Measurements from ENCODE around the gene STAC3.

Gene STAC3

GRCh38 chr12:57210461-57210860 lies 40.5 kb downstream of the STAC3 start:
- no peak for DNase-seq (ENCODE audit: low spot score)

- no peak for DNase-seq (ENCODE audit: low spot score)
Measured at GRCh38 chr12:57209916-57210315, 41.1 kb downstream of the STAC3 start.

GRCh38 chr12:57208631-57209282 lies 42.2 kb downstream of the STAC3 start:
- no peak for DNase-seq (ENCODE audit: low spot score)

GRCh38 chr12:57207731-57208630 lies 43.0 kb downstream of the STAC3 start:
- DNase-seq (ENCODE audit: low spot score), result no peak

- no peak for DNase-seq (ENCODE audit: low spot score)
Measured at GRCh38 chr12:57205931-57206330, 45.1 kb downstream of the STAC3 start.

- DNase-seq (ENCODE audit: low spot score), result no peak
Measured at GRCh38 chr12:57205186-57205585, 45.8 kb downstream of the STAC3 start.

DNA sequence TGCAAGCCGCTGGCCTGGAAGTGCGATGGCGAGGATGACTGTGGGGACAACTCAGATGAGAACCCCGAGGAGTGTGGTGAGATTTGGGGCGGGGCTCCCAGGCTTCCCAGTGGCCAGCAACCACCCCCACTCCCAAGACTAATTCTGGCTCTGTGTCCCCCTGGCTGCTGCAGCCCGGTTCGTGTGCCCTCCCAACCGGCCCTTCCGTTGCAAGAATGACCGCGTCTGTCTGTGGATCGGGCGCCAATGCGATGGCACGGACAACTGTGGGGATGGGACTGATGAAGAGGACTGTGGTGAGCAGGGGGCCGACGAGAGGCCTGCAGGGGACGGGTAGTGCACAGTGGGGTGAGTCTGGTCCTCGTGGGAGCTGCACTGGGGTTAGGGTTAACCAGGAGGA lies 46.5 kb downstream of the STAC3 start:
- no peak for DNase-seq (ENCODE audit: low spot score)

DNA sequence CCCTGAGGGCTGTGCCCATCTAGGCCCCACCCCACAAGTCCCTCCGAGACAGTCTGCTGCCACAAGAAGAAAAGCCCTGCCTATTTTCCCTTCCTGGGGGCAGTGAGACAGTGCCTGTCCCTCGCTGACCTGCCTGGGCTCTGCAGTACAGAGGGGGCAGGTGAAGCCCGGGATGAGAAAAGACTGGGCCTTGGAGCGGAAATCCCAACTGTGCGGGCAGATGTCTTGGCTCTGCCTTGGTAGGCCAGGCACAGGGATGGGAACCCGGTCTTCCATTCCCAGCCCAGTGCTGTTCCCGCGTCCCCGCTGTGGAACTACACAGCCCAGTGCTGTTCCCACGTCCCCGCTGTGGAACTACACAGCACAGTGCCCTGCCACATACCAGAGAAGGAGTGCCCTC lies 47.2 kb downstream of the STAC3 start:
- DNase-seq (ENCODE audit: low spot score), result no peak

DNA sequence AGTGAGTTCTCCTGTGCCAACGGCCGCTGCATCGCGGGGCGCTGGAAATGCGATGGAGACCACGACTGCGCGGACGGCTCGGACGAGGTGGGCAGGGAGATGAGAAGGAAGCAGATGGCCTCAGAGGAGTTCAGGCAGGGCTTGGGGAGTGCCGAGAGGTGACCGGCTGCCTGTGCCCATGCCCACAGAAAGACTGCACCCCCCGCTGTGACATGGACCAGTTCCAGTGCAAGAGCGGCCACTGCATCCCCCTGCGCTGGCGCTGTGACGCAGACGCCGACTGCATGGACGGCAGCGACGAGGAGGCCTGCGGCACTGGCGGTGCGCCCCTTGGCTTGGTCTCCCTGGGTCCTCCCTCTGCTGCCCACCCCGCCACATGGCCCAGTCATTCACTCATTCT lies 47.8 kb downstream of the STAC3 start:
- DNase-seq (ENCODE audit: low spot score), result no peak

DNA sequence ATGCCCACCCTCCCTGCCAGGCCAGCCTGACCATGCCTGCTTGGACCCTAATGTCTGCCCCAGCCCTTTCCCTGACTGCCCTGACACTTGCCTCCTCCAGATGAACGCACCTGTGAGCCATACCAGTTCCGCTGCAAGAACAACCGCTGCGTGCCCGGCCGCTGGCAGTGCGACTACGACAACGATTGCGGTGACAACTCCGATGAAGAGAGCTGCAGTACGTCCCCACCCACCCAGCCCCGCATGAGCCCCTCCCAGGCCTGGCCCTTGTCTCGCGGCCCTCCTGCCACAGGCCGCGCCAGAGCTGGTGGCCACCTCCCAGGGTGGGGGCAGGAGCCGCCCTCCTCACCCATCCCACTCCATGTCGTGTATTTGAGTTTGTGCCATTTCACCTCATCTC lies 48.7 kb downstream of the STAC3 start:
- no peak for DNase-seq (ENCODE audit: low spot score)

- DNase-seq (ENCODE audit: low spot score), result no peak
Measured at GRCh38 chr12:57201631-57202030, 49.4 kb downstream of the STAC3 start.

- no peak for DNase-seq (ENCODE audit: low spot score)
Measured at GRCh38 chr12:57201219-57201618, 49.8 kb downstream of the STAC3 start.

GRCh38 chr12:57200497-57200896 lies 50.5 kb downstream of the STAC3 start:
- DNase-seq (ENCODE audit: low spot score), result no peak

DNA sequence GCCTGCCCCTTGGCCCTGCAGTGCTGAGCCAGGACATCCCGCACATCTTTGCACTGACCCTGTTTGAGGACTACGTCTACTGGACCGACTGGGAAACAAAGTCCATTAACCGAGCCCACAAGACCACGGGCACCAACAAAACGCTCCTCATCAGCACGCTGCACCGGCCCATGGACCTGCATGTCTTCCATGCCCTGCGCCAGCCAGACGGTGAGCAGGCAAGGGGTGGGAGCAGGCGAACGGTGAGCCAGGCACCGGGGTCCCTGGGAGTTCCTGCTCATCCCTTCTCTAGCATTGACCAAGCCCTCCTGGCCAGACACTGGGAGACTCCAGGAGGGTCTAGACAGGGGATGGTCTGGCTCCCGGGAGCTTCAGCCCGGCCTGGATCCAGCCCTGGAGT lies 51.8 kb downstream of the STAC3 start:
- DNase-seq (ENCODE audit: low spot score), result no peak

DNA sequence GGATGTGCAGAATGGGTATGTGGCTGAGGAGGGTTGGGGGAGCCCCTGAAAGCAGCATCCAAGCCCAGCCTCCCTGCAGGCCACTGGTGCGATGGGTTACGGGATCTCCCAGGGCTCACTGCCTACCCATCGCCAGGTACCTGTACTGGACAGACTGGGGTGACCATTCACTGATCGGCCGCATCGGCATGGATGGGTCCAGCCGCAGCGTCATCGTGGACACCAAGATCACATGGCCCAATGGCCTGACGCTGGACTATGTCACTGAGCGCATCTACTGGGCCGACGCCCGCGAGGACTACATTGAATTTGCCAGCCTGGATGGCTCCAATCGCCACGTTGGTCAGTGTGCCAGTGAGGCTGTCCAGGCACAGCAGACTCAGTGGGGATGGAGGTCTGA lies 52.7 kb downstream of the STAC3 start:
- no peak for DNase-seq (ENCODE audit: low spot score)

- DNase-seq (ENCODE audit: low spot score), result no peak
Measured at GRCh38 chr12:57196956-57197355, 54.0 kb downstream of the STAC3 start.

- DNase-seq (ENCODE audit: low spot score), result no peak
Measured at GRCh38 chr12:57196439-57196838, 54.5 kb downstream of the STAC3 start.

DNA sequence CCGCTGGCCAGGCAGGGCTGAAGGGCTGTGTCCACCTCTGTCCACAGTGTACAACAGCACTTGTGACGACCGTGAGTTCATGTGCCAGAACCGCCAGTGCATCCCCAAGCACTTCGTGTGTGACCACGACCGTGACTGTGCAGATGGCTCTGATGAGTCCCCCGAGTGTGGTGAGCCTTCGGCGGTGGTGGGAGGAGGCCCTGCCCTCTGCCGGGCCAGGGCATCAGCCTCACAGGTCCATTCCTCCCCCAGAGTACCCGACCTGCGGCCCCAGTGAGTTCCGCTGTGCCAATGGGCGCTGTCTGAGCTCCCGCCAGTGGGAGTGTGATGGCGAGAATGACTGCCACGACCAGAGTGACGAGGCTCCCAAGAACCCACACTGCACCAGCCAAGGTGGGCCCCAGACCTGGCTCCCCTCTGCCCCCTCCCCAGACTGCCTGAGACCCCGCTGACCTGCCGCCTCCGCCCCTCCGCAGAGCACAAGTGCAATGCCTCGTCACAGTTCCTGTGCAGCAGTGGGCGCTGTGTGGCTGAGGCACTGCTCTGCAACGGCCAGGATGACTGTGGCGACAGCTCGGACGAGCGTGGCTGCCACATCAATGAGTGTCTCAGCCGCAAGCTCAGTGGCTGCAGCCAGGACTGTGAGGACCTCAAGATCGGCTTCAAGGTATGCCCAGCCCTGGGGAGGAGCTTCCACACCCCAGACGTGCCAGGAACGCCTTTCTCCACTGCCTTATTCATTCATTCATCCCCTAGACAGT lies 55.2 kb downstream of the STAC3 start:
- DNase-seq (ENCODE audit: low spot score), result no peak

DNA sequence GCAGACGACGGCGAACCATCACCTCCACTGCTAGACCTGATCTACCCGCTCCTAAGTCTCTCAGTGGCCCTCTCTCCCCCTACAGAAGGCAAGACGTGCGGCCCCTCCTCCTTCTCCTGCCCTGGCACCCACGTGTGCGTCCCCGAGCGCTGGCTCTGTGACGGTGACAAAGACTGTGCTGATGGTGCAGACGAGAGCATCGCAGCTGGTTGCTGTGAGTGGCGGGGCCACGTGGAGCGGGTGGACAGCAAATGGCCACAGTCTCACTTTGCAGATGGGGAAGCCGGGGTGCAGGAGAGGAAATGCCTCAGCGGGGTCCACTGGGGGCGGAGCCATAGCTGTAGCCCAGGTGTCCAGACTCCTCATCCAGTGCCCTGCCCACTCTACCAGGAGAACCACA lies 55.8 kb downstream of the STAC3 start:
- no peak for DNase-seq (ENCODE audit: low spot score)

DNA sequence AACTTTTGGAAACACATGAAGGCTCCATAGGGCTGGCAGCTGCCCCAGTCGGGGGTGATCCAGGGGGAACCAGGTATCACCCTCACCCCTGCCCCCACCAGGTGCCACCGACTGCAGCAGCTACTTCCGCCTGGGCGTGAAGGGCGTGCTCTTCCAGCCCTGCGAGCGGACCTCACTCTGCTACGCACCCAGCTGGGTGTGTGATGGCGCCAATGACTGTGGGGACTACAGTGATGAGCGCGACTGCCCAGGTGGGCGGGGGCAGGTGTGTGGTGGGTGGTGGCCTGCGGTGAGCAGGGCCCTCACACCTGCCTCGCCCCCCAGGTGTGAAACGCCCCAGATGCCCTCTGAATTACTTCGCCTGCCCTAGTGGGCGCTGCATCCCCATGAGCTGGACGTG lies 56.7 kb downstream of the STAC3 start:
- DNase-seq (ENCODE audit: low spot score), result no peak

GRCh38 chr12:57193706-57194245 lies 57.2 kb downstream of the STAC3 start:
- DNase-seq (ENCODE audit: low spot score), result no peak

Data from iPS-NIHi11 (cell line).